AG09309 (cell line): Measurements from ENCODE around the gene KRTAP5-7.

ENCODE experiments used
- DNase-seq: peaks from one replicate; pipeline ENCODE4 v3.0.0-alpha.2; 2010; ENCODE audit warnings: low read depth
- H3K4me3 ChIP-seq: 2 replicates; pipeline ENCODE4 v1.5.1; 2011; ENCODE audit warnings: mild to moderate bottlenecking, low read depth, low read length, moderate library complexity; ENCODE audit not compliant: control insufficient read depth
- CTCF ChIP-seq: IDR thresholded peaks from 2 replicates; pipeline ENCODE4 v1.5.1; 2011; ENCODE audit warnings: mild to moderate bottlenecking, low read depth, low read length, inconsistent platforms; ENCODE audit not compliant: insufficient read depth, control insufficient read depth; ENCODE audit errors: missing control alignments

KRTAP5-7 gene

GRCh38 chr11:71548716-71549151, 21.7 kb downstream of the KRTAP5-7 start:
- no peak overlapping the region for H3K4me3 ChIP-seq
- DNase-seq = no peak
- no peak for TF ChIP-seq CTCF

- TF ChIP-seq CTCF = no peak
- H3K4me3 ChIP-seq = no peak overlapping the region
- no peak for DNase-seq
These were observed 24.6 kb downstream of the KRTAP5-7 start for GRCh38 chr11:71551711-71552110.

GRCh38 chr11:71554996-71555395, 27.9 kb downstream of the KRTAP5-7 start:
- DNase-seq = no peak
- no peak overlapping the region for H3K4me3 ChIP-seq
- no peak for TF ChIP-seq CTCF

GRCh38 chr11:71555508-71555907, 28.4 kb downstream of the KRTAP5-7 start:
- TF ChIP-seq CTCF = no peak
- DNase-seq = no peak
- H3K4me3 ChIP-seq = no peak overlapping the region

GRCh38 chr11:71556018-71556417, 29.0 kb downstream of the KRTAP5-7 start:
- H3K4me3 ChIP-seq = no peak overlapping the region
- no peak for TF ChIP-seq CTCF
- DNase-seq = no peak

- H3K4me3 ChIP-seq = no peak overlapping the region
- no peak for DNase-seq
- no peak for TF ChIP-seq CTCF
These were observed 30.2 kb downstream of the KRTAP5-7 start for GRCh38 chr11:71557257-71557656.

- TF ChIP-seq CTCF = no peak
- DNase-seq = no peak
- H3K4me3 ChIP-seq = no peak overlapping the region
These were observed 31.9 kb downstream of the KRTAP5-7 start for GRCh38 chr11:71558996-71559395.
